GM23248 (cell line): ENCODE data around the gene TOX2.

ENCODE experiments used
- EZH2 ChIP-seq: fragments of 200-600 bp; sonication (generic); IDR thresholded peaks from 2 replicates; pipeline ENCODE4 v1.6.1; 2018; ENCODE audit warnings: antibody characterized with exemption, mild to moderate bottlenecking; ENCODE audit not compliant: insufficient read depth, poor library complexity, severe bottlenecking
- EZH2phosphoT487 ChIP-seq: fragments of 200-600 bp; sonication (generic); IDR thresholded peaks from 2 replicates; pipeline ENCODE4 v1.6.1; 2018; ENCODE audit warnings: antibody characterized with exemption, moderate library complexity, mild to moderate bottlenecking, low read depth; ENCODE audit not compliant: insufficient read depth

- TF ChIP-seq EZH2phosphoT487 (no peak), EZH2 (no peak)
Observed at GRCh38 chr20:44038681-44039123, 124.0 kb downstream of the TOX2 start.
